Keratinocyte (primary cell): Measurements from ENCODE around the gene SFXN3. TPM values are rescaled to one million over a fixed set of nuclear protein-coding genes. Genes with fewer than 3 reads are reported as not detected.

ENCODE experiments used
- DNase-seq: peaks from one replicate; pipeline ENCODE4 v3.0.0-alpha.2; 2011; ENCODE audit warnings: low read depth, missing footprints, low spot score
- FAIRE-seq: peaks from 2 replicates; lab custom pipeline; 2011; peaks lifted over from hg19 to GRCh38; lab: Jason Lieb, UNC
- H2AFZ ChIP-seq: 2 replicates; pipeline ENCODE4 v1.6.0; 2012; ENCODE audit warnings: low read length, control low read depth, inconsistent platforms; ENCODE audit not compliant: control insufficient read depth
- H3K27ac ChIP-seq: 2 replicates; pipeline ENCODE4 v1.5.1; 2011; ENCODE audit warnings: low read length; ENCODE audit not compliant: control insufficient read depth, insufficient read depth
- H3K27me3 ChIP-seq: 3 replicates; pipeline ENCODE4 v1.6.0; 2011; ENCODE audit warnings: low read length; ENCODE audit not compliant: control insufficient read depth, insufficient read depth; ENCODE audit errors: extremely low read depth
- H3K36me3 ChIP-seq, 2 experiments: 2 replicates in 1 of 2; 3 replicates in 1 of 2; pipeline ENCODE4 v1.5.1; 2011; ENCODE audit warnings: low read length in 2 of 2, mild to moderate bottlenecking in 1 of 2; ENCODE audit not compliant: control insufficient read depth in 2 of 2, insufficient read depth in 2 of 2; ENCODE audit errors: extremely low read depth in 1 of 2
- H3K4me1 ChIP-seq: 3 replicates; pipeline ENCODE4 v1.5.1; 2011; ENCODE audit warnings: low read length; ENCODE audit not compliant: control insufficient read depth, insufficient read depth; ENCODE audit errors: extremely low read depth
- H3K4me2 ChIP-seq: 3 replicates; pipeline ENCODE4 v1.6.0; 2011; ENCODE audit warnings: low read depth, low read length; ENCODE audit not compliant: control insufficient read depth, insufficient read depth; ENCODE audit errors: extremely low read depth
- H3K4me3 ChIP-seq, 3 experiments: fragments of 200-600 bp in 1 of 3; sonication (generic) in 1 of 3; 2 replicates in 2 of 3; 3 replicates in 1 of 3; pipeline ENCODE4 v1.5.1; 2011 to 2016; ENCODE audit warnings: low read length in 3 of 3, mild to moderate bottlenecking in 3 of 3, control low read depth in 2 of 3, inconsistent platforms in 1 of 3, low read depth in 1 of 3, mixed read lengths in 1 of 3, mixed run types in 1 of 3, moderate library complexity in 1 of 3; ENCODE audit not compliant: control insufficient read depth in 2 of 3, insufficient read depth in 2 of 3; ENCODE audit errors: extremely low read depth in 1 of 3
- H3K79me2 ChIP-seq: 2 replicates; pipeline ENCODE4 v1.6.0; 2012; ENCODE audit warnings: low read length; ENCODE audit not compliant: control insufficient read depth, insufficient read depth
- H3K9ac ChIP-seq: 3 replicates; pipeline ENCODE4 v1.6.0; 2011; ENCODE audit warnings: low read length; ENCODE audit not compliant: control insufficient read depth, insufficient read depth; ENCODE audit errors: extremely low read depth
- H3K9me1 ChIP-seq: 3 replicates; pipeline ENCODE4 v1.6.0; 2011; ENCODE audit warnings: low read length; ENCODE audit not compliant: control insufficient read depth, insufficient read depth; ENCODE audit errors: extremely low read depth
- H3K9me3 ChIP-seq: 2 replicates; pipeline ENCODE4 v1.5.1; 2012; ENCODE audit warnings: low read depth, low read length; ENCODE audit not compliant: control insufficient read depth
- H4K20me1 ChIP-seq: 3 replicates; pipeline ENCODE4 v1.6.0; 2011; ENCODE audit warnings: low read length; ENCODE audit not compliant: control insufficient read depth, insufficient read depth; ENCODE audit errors: extremely low read depth
- CTCF ChIP-seq, 3 experiments: IDR thresholded peaks in 1 of 3; conservative IDR thresholded peaks in 1 of 3; optimal IDR thresholded peaks in 1 of 3; 2 replicates in 2 of 3; 3 replicates in 1 of 3; pipeline versions ENCODE3 to v1.5.1; 2011; ENCODE audit warnings: low read length in 3 of 3, mild to moderate bottlenecking in 3 of 3, moderate library complexity in 2 of 3, control low read depth in 1 of 3, inconsistent platforms in 1 of 3; ENCODE audit not compliant: insufficient read depth in 2 of 3; ENCODE audit errors: extremely low read depth in 1 of 3
- EZH2 ChIP-seq: IDR thresholded peaks from one replicate; pipeline ENCODE4 v1.6.1; 2012; ENCODE audit warnings: inconsistent platforms, mild to moderate bottlenecking, low read length, moderate library complexity
- dilution Hi-C: fragments of 300-500 bp; cut with MboI; formaldehyde crosslinking; loops from one replicate; pipeline ENCODE4 v1.7.0; 2020; ENCODE audit warnings: low sequenced_read_pairs; ENCODE audit not compliant: extremely low pct_ligation_motif_present
- polyA plus RNA-seq, 5 experiments: library from polyadenylated mRNA; depleted of rRNA in 3 of 5; stranded (reverse) in 3 of 5; stranded (forward) in 1 of 5; unstranded in 1 of 5; fragments of >200 nt; gene quantifications; 1 replicate in 1 of 5; 2 replicates in 3 of 5; 3 replicates in 1 of 5; pipeline versions ENCODE4 v1.2.1 to v1.2.3, GENCODE V29; 2011 to 2012; ENCODE audit warnings: missing spikeins in 2 of 5, low read depth in 1 of 5, low replicate concordance in 1 of 5

SFXN3 gene
- polyA plus RNA-seq, 1 donor (not counting 4 experiments of a cell fraction or from before 2014, with no cell fraction given) = 77.0 TPM

GRCh38 chr10:101056365-101057151, 25.5 kb downstream of the SFXN3 start:
- H4K20me1 ChIP-seq = no peaks in the 10 kb centered on the region
- no peak overlapping the region for H3K4me2 ChIP-seq
- H3K9ac ChIP-seq = no peak overlapping the region
- dilution Hi-C loops = no loop called here
- TF ChIP-seq CTCF (optimal IDR thresholded peaks at IDR 0.05 in 1 of 3, IDR thresholded peaks at IDR 0.05 in 1 of 3, conservative IDR thresholded peaks at IDR 0.05 in 1 of 3; ENCODE audit: extremely low read depth in 1 of 3, insufficient read depth in 2 of 3, low read length in 3 of 3) = no peak
- TF ChIP-seq EZH2 = no peak
- no peaks in the 10 kb centered on the region for H3K9me3 ChIP-seq
- H3K27me3 ChIP-seq = no peaks in the 10 kb centered on the region
- H2AFZ ChIP-seq = no peak overlapping the region
- FAIRE-seq = no peak
- H3K4me1 ChIP-seq = peaks cover 19% of the 10 kb centered on the region
- no peak overlapping the region for H3K27ac ChIP-seq
- DNase-seq = no peak
- no peaks in the 10 kb centered on the region for H3K36me3 ChIP-seq
- no peaks in the 10 kb centered on the region for H3K9me1 ChIP-seq
- peaks cover 6% of the 10 kb centered on the region for H3K79me2 ChIP-seq
- no peak overlapping the region for H3K4me3 ChIP-seq

GRCh38 chr10:101060036-101060950, 29.3 kb downstream of the SFXN3 start:
- Histone ChIP-seq H3K4me3 (peak overlapping the region; percentile 85 to 96 (median 95)), H3K9me1 (no peaks in the 10 kb centered on the region), H3K9ac (peak overlapping the region; percentile 98), H3K79me2 (peaks cover 6% of the 10 kb centered on the region), H3K4me1 (peaks cover 17% of the 10 kb centered on the region), H3K27me3 (peaks cover 26% of the 10 kb centered on the region), H3K4me2 (peak overlapping the region; percentile 96), H3K27ac (peak overlapping the region; percentile 97), H2AFZ (peak overlapping the region; percentile 100), H3K36me3 (no peaks in the 10 kb centered on the region), H4K20me1 (no peaks in the 10 kb centered on the region), H3K9me3 (no peaks in the 10 kb centered on the region)
- FAIRE-seq (peak; percentile 23), DNase-seq (peak; percentile 88)
- TF ChIP-seq CTCF (optimal IDR thresholded peaks at IDR 0.05 in 1 of 3, IDR thresholded peaks at IDR 0.05 in 1 of 3, conservative IDR thresholded peaks at IDR 0.05 in 1 of 3; ENCODE audit: extremely low read depth in 1 of 3, insufficient read depth in 2 of 3, low read length in 3 of 3) = peak; percentile 82 to 92 (median 88)
- TF ChIP-seq EZH2 = no peak
- dilution Hi-C loops = no loop called here
